GM23338 (cell line): ENCODE results near the gene IRX5. TPM values are rescaled to one million over a fixed set of nuclear protein-coding genes. Genes with fewer than 3 reads are reported as not detected.

Experiments
- ATAC-seq: fragments of 200-7000 bp; cut with Tn5 transposase; 3 replicates; pipeline ENCODE4 v1.9.1; 2020
- DNase-seq: peaks from one replicate; pipeline ENCODE4 v3.0.0-alpha.2; 2015; ENCODE audit warnings: low spot score
- H2AFZ ChIP-seq: fragments of 200-600 bp; sonication (generic); 2 replicates; pipeline ENCODE4 v1.8.0; 2016; ENCODE audit warnings: antibody characterized with exemption, mild to moderate bottlenecking, moderate library complexity
- H3F3A ChIP-seq: fragments of 200-600 bp; sonication (generic); replicated peaks from 2 replicates; pipeline ENCODE4 v1.8.0; 2017; ENCODE audit warnings: antibody characterized with exemption, mixed run types, low read depth
- H3K27ac ChIP-seq: fragments of 200-600 bp; sonication (generic); 2 replicates; pipeline ENCODE4 v1.6.1; 2016; ENCODE audit warnings: low read depth
- H3K27me3 ChIP-seq: fragments of 200-600 bp; sonication (generic); 2 replicates; pipeline ENCODE4 v1.8.0; 2016; ENCODE audit warnings: mild to moderate bottlenecking, mixed run types, moderate library complexity; ENCODE audit not compliant: insufficient read depth
- H3K36me3 ChIP-seq: fragments of 200-600 bp; sonication (generic); 2 replicates; pipeline ENCODE4 v1.8.0; 2016; ENCODE audit warnings: mild to moderate bottlenecking; ENCODE audit not compliant: insufficient read depth
- H3K4me1 ChIP-seq: fragments of 200-600 bp; sonication (generic); 2 replicates; pipeline ENCODE4 v1.8.0; 2016; ENCODE audit warnings: mild to moderate bottlenecking, moderate library complexity; ENCODE audit not compliant: insufficient read depth
- H3K4me2 ChIP-seq: fragments of 200-600 bp; sonication (generic); 2 replicates; pipeline ENCODE4 v1.7.1; 2017; ENCODE audit warnings: mixed run types
- H3K4me3 ChIP-seq: fragments of 200-600 bp; sonication (generic); 2 replicates; pipeline ENCODE4 v1.6.1; 2016; ENCODE audit warnings: mixed run types
- H3K79me2 ChIP-seq: fragments of 200-600 bp; sonication (generic); replicated peaks from 2 replicates; pipeline ENCODE4 v1.8.0; 2017; ENCODE audit warnings: mild to moderate bottlenecking; ENCODE audit not compliant: insufficient read depth
- H3K9me2 ChIP-seq: fragments of 200-600 bp; sonication (generic); 2 replicates; pipeline ENCODE4 v1.8.0; 2017; ENCODE audit not compliant: insufficient read depth
- H4K20me1 ChIP-seq: fragments of 200-600 bp; sonication (generic); replicated peaks from 2 replicates; pipeline ENCODE4 v1.8.0; 2017; ENCODE audit warnings: mild to moderate bottlenecking; ENCODE audit not compliant: insufficient read depth
- H3K27ac Mint-ChIP-seq: 2 replicates; pipeline ENCODE4 v1.8.0; 2020; ENCODE audit warnings: inconsistent platforms, mild to moderate bottlenecking, moderate library complexity, mixed read lengths
- H3K27me3 Mint-ChIP-seq: 3 replicates; pipeline ENCODE4 v1.8.0; 2022; ENCODE audit warnings: low read depth, mild to moderate bottlenecking, moderate library complexity, mixed read lengths, inconsistent platforms; ENCODE audit not compliant: insufficient read depth, poor library complexity
- H3K36me3 Mint-ChIP-seq: 3 replicates; pipeline ENCODE4 v1.8.0; 2021; ENCODE audit warnings: low read depth, mild to moderate bottlenecking, inconsistent platforms, moderate library complexity, mixed read lengths
- H3K4me1 Mint-ChIP-seq: 3 replicates; pipeline ENCODE4 v1.8.0; 2020; ENCODE audit warnings: mild to moderate bottlenecking, inconsistent platforms, mixed read lengths
- H3K4me3 Mint-ChIP-seq: 3 replicates; pipeline ENCODE4 v1.8.0; 2021; ENCODE audit warnings: moderate library complexity, mild to moderate bottlenecking, inconsistent platforms, mixed read lengths
- H3K9me3 Mint-ChIP-seq: 3 replicates; pipeline ENCODE4 v1.8.0; 2020; ENCODE audit warnings: moderate library complexity, mild to moderate bottlenecking, inconsistent platforms, mixed read lengths
- CREB1 ChIP-seq: fragments of 250-450 bp; sonication (Bioruptor Pico); IDR thresholded peaks from 2 replicates; pipeline ENCODE4 v1.5.0; 2020; ENCODE audit warnings: low read depth, mild to moderate bottlenecking, moderate library complexity
- CTCF ChIP-seq, 2 experiments: fragments of 200-600 bp in 1 of 2; sonication (generic) in 1 of 2; conservative IDR thresholded peaks; 2 replicates each; pipeline versions ENCODE4 v1.5.1 to v1.6.1; 2016 to 2017; ENCODE audit warnings: antibody characterized with exemption in 2 of 2, low read depth in 2 of 2, mild to moderate bottlenecking in 2 of 2, moderate library complexity in 1 of 2
- ETS1 ChIP-seq: IDR thresholded peaks from 2 replicates; pipeline ENCODE4 v1.6.1; 2016; ENCODE audit warnings: antibody characterized with exemption
- EZH2 ChIP-seq: fragments of 200-600 bp; sonication (generic); IDR thresholded peaks from one replicate; pipeline ENCODE4 v1.8.0; 2017; ENCODE audit warnings: antibody characterized with exemption, mild to moderate bottlenecking, low read depth; ENCODE audit not compliant: unreplicated experiment
- EZH2phosphoT487 ChIP-seq: fragments of 200-600 bp; sonication (generic); IDR thresholded peaks from one replicate; pipeline ENCODE4 v1.8.1; 2018; ENCODE audit warnings: antibody characterized with exemption; ENCODE audit not compliant: unreplicated experiment
- JUNB ChIP-seq: IDR thresholded peaks from one replicate; pipeline ENCODE4 v1.6.1; 2016; ENCODE audit warnings: antibody characterized with exemption; ENCODE audit not compliant: unreplicated experiment
- POLR2AphosphoS5 ChIP-seq: IDR thresholded peaks from 2 replicates; pipeline ENCODE4 v1.6.1; 2016; ENCODE audit warnings: antibody characterized with exemption, low read depth
- REST ChIP-seq: IDR thresholded peaks from one replicate; pipeline ENCODE4 v1.6.1; 2018; ENCODE audit warnings: antibody characterized with exemption; ENCODE audit not compliant: unreplicated experiment
- STAT1 ChIP-seq: IDR thresholded peaks from one replicate; pipeline ENCODE4 v1.6.1; 2016; ENCODE audit warnings: antibody characterized with exemption; ENCODE audit not compliant: unreplicated experiment
- ZNF114 ChIP-seq: fragments of 250-450 bp; sonication (Bioruptor Pico); IDR thresholded peaks from 2 replicates; pipeline ENCODE4 v1.5.0; 2020; ENCODE audit warnings: mild to moderate bottlenecking, moderate library complexity
- ZNF331 ChIP-seq: fragments of 250-450 bp; sonication (Bioruptor Pico); IDR thresholded peaks from 2 replicates; pipeline ENCODE4 v1.5.0; 2020; ENCODE audit warnings: low read depth, mild to moderate bottlenecking, moderate library complexity
- ZNF462 ChIP-seq: fragments of 250-450 bp; sonication (Bioruptor Pico); IDR thresholded peaks from 2 replicates; pipeline ENCODE4 v1.5.0; 2020; ENCODE audit warnings: mild to moderate bottlenecking, moderate library complexity
- polyA plus RNA-seq: library from polyadenylated mRNA; unstranded; fragments of >200 nt; fragmentation: Nextera tagmentation; extraction: Ambion mirVana; gene quantifications from 2 replicates; pipeline ENCODE4 v1.2.1, GENCODE V29; 2016
- total RNA-seq: library from RNA; depleted of rRNA; stranded (reverse); fragments of >200 nt; shearing (Covaris generic); gene quantifications from 2 replicates; pipeline ENCODE4 v1.2.3, GENCODE V29; 2014

Gene IRX5
- total and polyA plus RNA-seq, 2 experiments from 2014 or later: 0.07 to 0.39 TPM

- no peak for TF ChIP-seq ZNF462
Measured at GRCh38 chr16:54897930-54898329, 32.7 kb upstream of the IRX5 start (continued).

GRCh38 chr16:54901606-54902005 lies 29.1 kb upstream of the IRX5 start:
- Histone ChIP-seq H3K4me1 (no peaks in the 10 kb centered on the region), H2AFZ (no peak overlapping the region), H3F3A (no peaks in the 10 kb centered on the region), H3K27me3 (no peaks in the 10 kb centered on the region), H3K9me2 (no peaks in the 10 kb centered on the region), H3K79me2 (no peaks in the 10 kb centered on the region), H4K20me1 (no peaks in the 10 kb centered on the region; the same call in 1 of the 2 replicates), H3K4me3 (no peak overlapping the region), H3K36me3 (no peaks in the 10 kb centered on the region), H3K4me2 (no peak overlapping the region), H3K27ac (no peak overlapping the region)
- Mint-ChIP-seq H3K4me3 (no peak overlapping the region), H3K9me3 (no peaks in the 10 kb centered on the region), H3K27ac (0 out of 2 replicates have a peak overlapping the region, but pooled peaks have one; percentile 49), H3K4me1 (no peaks in the 10 kb centered on the region), H3K27me3 (peaks cover 2% of the 10 kb centered on the region), H3K36me3 (no peaks in the 10 kb centered on the region)
- TF ChIP-seq REST (no peak), CTCF (conservative IDR thresholded peaks at IDR 0.05; ENCODE audit: low read depth in 2 of 2) (no peak), POLR2AphosphoS5 (no peak), JUNB (no peak), EZH2phosphoT487 (no peak), ZNF114 (CRISPR knock-in tag) (no peak), EZH2 (no peak), ZNF331 (CRISPR knock-in tag) (no peak), CREB1 (no peak), ETS1 (no peak), STAT1 (no peak)
- ATAC-seq (no peak), DNase-seq (no peak)
